Choroid plexus epithelial cell (primary cell): ENCODE measurements around the gene WNT10A.

Experiments
- DNase-seq: peaks from one replicate; pipeline ENCODE4 v3.0.0-alpha.2; 2010; ENCODE audit warnings: low read depth
- H3K4me3 ChIP-seq: 2 replicates; pipeline ENCODE4 v1.5.1; 2011; ENCODE audit warnings: low read depth, mild to moderate bottlenecking, control low read depth, low read length, moderate library complexity
- TF ChIP-seq, protein P1 (sequence below): conservative IDR thresholded peaks from 2 replicates; pipeline ENCODE4 v1.5.1; 2011; ENCODE audit warnings: low read depth, mild to moderate bottlenecking, control low read depth, inconsistent platforms, low read length, moderate library complexity

The WNT10A gene

GRCh38 chr2:218853766-218854165, 26.9 kb upstream of the WNT10A start:
- DNase-seq = peak; percentile 49
- TF ChIP-seq, protein P1, sequence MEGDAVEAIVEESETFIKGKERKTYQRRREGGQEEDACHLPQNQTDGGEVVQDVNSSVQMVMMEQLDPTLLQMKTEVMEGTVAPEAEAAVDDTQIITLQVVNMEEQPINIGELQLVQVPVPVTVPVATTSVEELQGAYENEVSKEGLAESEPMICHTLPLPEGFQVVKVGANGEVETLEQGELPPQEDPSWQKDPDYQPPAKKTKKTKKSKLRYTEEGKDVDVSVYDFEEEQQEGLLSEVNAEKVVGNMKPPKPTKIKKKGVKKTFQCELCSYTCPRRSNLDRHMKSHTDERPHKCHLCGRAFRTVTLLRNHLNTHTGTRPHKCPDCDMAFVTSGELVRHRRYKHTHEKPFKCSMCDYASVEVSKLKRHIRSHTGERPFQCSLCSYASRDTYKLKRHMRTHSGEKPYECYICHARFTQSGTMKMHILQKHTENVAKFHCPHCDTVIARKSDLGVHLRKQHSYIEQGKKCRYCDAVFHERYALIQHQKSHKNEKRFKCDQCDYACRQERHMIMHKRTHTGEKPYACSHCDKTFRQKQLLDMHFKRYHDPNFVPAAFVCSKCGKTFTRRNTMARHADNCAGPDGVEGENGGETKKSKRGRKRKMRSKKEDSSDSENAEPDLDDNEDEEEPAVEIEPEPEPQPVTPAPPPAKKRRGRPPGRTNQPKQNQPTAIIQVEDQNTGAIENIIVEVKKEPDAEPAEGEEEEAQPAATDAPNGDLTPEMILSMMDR = no peak
- H3K4me3 ChIP-seq = no peak overlapping the region

GRCh38 chr2:218854860-218855259, 25.8 kb upstream of the WNT10A start:
- DNase-seq = no peak
- TF ChIP-seq, protein P1 = no peak
- no peak overlapping the region for H3K4me3 ChIP-seq

DNA sequence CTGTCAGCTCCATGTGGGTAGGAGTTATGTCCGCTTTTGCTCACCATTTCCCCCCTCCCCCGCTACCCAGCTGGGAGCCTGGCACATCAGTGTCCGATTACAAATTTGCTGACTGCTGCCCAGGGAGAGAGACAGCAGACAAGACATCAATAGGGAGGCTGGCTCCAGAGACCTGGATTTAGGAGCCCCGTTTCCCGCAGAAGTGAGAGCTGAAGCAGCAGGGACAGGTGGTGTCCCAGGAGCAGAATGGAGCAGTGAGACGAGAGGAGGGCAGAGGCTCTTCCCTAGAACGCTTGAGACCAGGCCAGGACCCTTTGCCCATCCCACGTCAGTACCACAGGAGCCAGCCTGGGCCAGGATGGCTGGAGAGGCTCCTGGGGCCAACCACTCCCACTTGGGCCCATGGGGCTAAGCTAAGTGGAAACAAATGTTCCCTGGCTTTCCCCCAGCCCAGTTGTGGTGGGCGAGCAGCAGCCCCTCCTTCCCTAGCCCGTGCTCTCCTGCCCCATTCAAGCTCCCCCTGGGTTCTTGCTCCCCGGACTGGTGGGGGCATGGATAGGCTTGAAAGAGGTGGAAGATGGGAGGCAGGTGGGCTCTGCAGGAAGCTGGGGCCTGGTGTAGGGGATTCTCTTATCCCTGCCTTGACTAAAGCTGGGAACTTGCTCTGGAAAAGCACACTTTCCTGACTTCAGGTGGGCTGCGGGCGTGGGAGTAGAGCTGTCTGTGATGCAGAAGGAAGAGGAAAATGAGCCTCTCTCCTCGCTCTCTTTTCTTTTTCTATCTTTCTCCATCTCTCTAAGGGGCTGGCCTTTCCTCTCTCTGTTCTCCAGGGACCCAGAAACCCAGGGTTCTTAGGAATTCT, 25.1 kb upstream of the WNT10A start:
- no peak for DNase-seq
- TF ChIP-seq, protein P1 = no peak
- H3K4me3 ChIP-seq = no peak overlapping the region

DNA sequence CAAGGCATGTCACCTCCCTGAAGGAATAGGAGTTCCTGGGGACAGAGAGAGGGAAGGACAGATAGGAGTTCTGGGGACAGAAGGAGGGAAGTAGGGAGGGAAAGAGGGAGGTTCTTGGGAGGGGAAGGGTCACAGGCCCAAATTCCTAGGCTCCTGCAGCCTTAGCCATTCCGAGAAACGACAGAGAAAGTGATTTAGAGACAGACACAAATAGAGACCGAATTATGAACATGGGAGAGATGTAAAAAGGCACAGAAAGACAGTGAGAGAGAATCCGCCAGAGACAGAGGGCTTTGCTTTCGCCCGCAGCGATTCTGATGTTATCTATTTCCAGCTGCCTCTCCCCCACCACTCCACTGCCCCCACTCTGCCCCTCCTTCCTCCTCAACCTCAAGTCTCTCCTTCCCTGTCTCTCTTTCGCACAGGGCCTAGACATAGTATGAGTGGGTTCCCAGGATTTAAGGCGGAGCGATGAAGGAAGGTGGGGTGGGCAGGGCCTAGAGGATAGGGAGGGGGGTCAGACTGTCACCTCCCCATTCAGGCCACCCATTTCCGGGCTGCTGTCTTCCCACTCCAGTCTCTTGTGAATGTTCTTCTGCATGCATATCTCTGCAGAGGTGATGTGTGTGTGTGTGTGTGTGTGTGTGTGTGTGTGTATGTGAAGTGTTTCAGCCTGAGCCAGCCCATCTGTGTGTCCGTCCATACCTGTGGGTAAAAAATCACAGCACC, 24.3 kb upstream of the WNT10A start:
- no peak for DNase-seq
- H3K4me3 ChIP-seq = no peak overlapping the region
- TF ChIP-seq, protein P1 = no peak

GRCh38 chr2:218856896-218857243, 23.8 kb upstream of the WNT10A start:
- H3K4me3 ChIP-seq = no peak overlapping the region
- no peak for DNase-seq
- TF ChIP-seq, protein P1 = no peak

GRCh38 chr2:218857371-218858137, 23.1 kb upstream of the WNT10A start:
- no peak overlapping the region for H3K4me3 ChIP-seq
- TF ChIP-seq, protein P1 = no peak
- DNase-seq = no peak
